B cell (primary cell): ENCODE data around the gene MCM7. TPM values are rescaled to one million over a fixed set of nuclear protein-coding genes. Genes with fewer than 3 reads are reported as not detected.
A peak's percentile ranks its signal among the peaks of the same experiment; 100 is the strongest.

Source experiments
- ATAC-seq: fragments of 200-7000 bp; cut with Tn5 transposase; one replicate; pipeline ENCODE4 v1.10.0; 2021; ENCODE audit warnings: low read depth, mild to moderate bottlenecking, moderate number of reproducible peaks, moderate library complexity
- CTCF ChIA-PET: fragments of 350-600 bp; sonication (Branson Sonifier 250); formaldehyde crosslinking; loops from one replicate; lab custom pipeline; 2021; ENCODE audit warnings: antibody characterized with exemption, inconsistent platforms; lab: Charles Lee
- POLR2A ChIA-PET: fragments of 350-600 bp; sonication (Branson Sonifier 250); formaldehyde crosslinking; loops from one replicate; lab custom pipeline; 2021; ENCODE audit warnings: antibody characterized with exemption; lab: Charles Lee
- DNase-seq: peaks from one replicate; pipeline ENCODE4 v3.0.0; 2013
- H2AFZ ChIP-seq: 2 replicates; pipeline ENCODE4 v1.6.1; 2012; ENCODE audit warnings: mild to moderate bottlenecking, low read depth, low read length; ENCODE audit not compliant: insufficient read depth, poor library complexity, severe bottlenecking
- H3K27ac ChIP-seq, 2 donors: 1 replicate in 1 of 2; 2 replicates in 1 of 2; pipeline ENCODE4 v1.5.1; 2012 to 2013; ENCODE audit warnings: low read length in 2 of 2, mild to moderate bottlenecking in 2 of 2, moderate library complexity in 1 of 2
- H3K27me3 ChIP-seq, 4 experiments: fragments of 200-600 bp in 1 of 4; sonication (generic) in 1 of 4; replicated peaks in 1 of 4; 1 replicate in 2 of 4; 2 replicates in 2 of 4; pipeline versions ENCODE4 v1.6.1 to v1.7.0; 2013 to 2016; ENCODE audit warnings: low read length in 3 of 4, mild to moderate bottlenecking in 2 of 4, mixed read lengths in 1 of 4, moderate library complexity in 1 of 4; ENCODE audit not compliant: insufficient read depth in 4 of 4, control insufficient read depth in 3 of 4; ENCODE audit errors: control extremely low read depth in 1 of 4
- H3K36me3 ChIP-seq, 2 experiments: replicated peaks in 1 of 2; 1 replicate in 1 of 2; 2 replicates in 1 of 2; pipeline versions ENCODE4 v1.6.1 to v1.7.1; 2013; ENCODE audit warnings: low read length in 1 of 2; ENCODE audit not compliant: insufficient read depth in 2 of 2, control insufficient read depth in 1 of 2; ENCODE audit errors: control extremely low read depth in 1 of 2, extremely low read depth in 1 of 2
- H3K4me1 ChIP-seq, 2 donors: fragments of 200-600 bp in 1 of 2; sonication (generic) in 1 of 2; 1 replicate in 1 of 2; 2 replicates in 1 of 2; pipeline versions ENCODE4 v1.5.1 to v1.6.1; 2013 to 2017; ENCODE audit warnings: low read length in 2 of 2; ENCODE audit not compliant: control insufficient read depth in 2 of 2, insufficient read depth in 2 of 2
- H3K4me2 ChIP-seq: replicated peaks from 2 replicates; pipeline ENCODE3; 2012; ENCODE audit warnings: mild to moderate bottlenecking, low read depth, low read length; ENCODE audit not compliant: poor library complexity, severe bottlenecking
- H3K4me3 ChIP-seq, 5 experiments: fragments of 200-600 bp in 1 of 5; sonication (generic) in 1 of 5; 1 replicate in 3 of 5; 2 replicates in 2 of 5; pipeline versions ENCODE4 v1.5.1 to v1.7.0; 2011 to 2016; ENCODE audit warnings: low read length in 4 of 5, mild to moderate bottlenecking in 4 of 5, low read depth in 2 of 5, control low read depth in 1 of 5, moderate library complexity in 1 of 5; ENCODE audit not compliant: insufficient read depth in 1 of 5; ENCODE audit errors: control extremely low read depth in 1 of 5, extremely low read depth in 1 of 5
- H3K79me2 ChIP-seq: fragments of 200-600 bp; sonication (generic); one replicate; pipeline ENCODE4 v1.6.0; 2016; ENCODE audit warnings: low read length; ENCODE audit not compliant: control insufficient read depth, insufficient read depth
- H3K9ac ChIP-seq: fragments of 200-600 bp; sonication (generic); 2 replicates; pipeline ENCODE4 v1.6.1; 2017; ENCODE audit warnings: mild to moderate bottlenecking, low read length, moderate library complexity
- H3K9me3 ChIP-seq, 3 donors: one replicate each; pipeline versions ENCODE4 v1.6.1 to v1.7.1; 2013; ENCODE audit warnings: low read length in 2 of 3; ENCODE audit not compliant: control insufficient read depth in 2 of 3, insufficient read depth in 1 of 3; ENCODE audit errors: control extremely low read depth in 1 of 3
- H4K20me1 ChIP-seq: 2 replicates; pipeline ENCODE4 v1.6.0; 2012; ENCODE audit warnings: mild to moderate bottlenecking, low read length; ENCODE audit not compliant: insufficient read depth, control insufficient read depth, poor library complexity, severe bottlenecking
- H3K27ac Mint-ChIP-seq: one replicate; pipeline ENCODE4 v1.8.0; 2021; ENCODE audit warnings: mixed read lengths
- H3K27me3 Mint-ChIP-seq: one replicate; pipeline ENCODE4 v1.8.0; 2021; ENCODE audit warnings: mixed read lengths
- H3K4me1 Mint-ChIP-seq: one replicate; pipeline ENCODE4 v1.8.0; 2021; ENCODE audit warnings: mixed read lengths
- H3K4me3 Mint-ChIP-seq: one replicate; pipeline ENCODE4 v1.8.0; 2021; ENCODE audit warnings: mixed read lengths
- H3K9me3 Mint-ChIP-seq: one replicate; pipeline ENCODE4 v1.8.0; 2022; ENCODE audit warnings: mixed read lengths; ENCODE audit not compliant: insufficient read depth
- WGBS: methylation state at CpG from one replicate; pipeline ENCODE4 v1.1.5; 2013; ENCODE audit warnings: missing lambda C conversion rate; ENCODE audit not compliant: insufficient coverage; 5-methylcytosine and 5-hydroxymethylcytosine counted together
- intact Hi-C: fragments of 100-400 bp; cut with micrococcal nuclease; formaldehyde crosslinking; loops from one replicate; pipeline ENCODE4 v1.10.0; 2022
- polyA plus RNA-seq: library from polyadenylated mRNA; depleted of rRNA; stranded (reverse); fragments of >200 nt; gene quantifications from 2 replicates; pipeline ENCODE4 v1.2.3, GENCODE V29; 2012
- total RNA-seq, 2 donors: library from RNA; stranded (reverse); fragments of 120-200 nt in 1 of 2; gene quantifications; 1 replicate in 1 of 2; 2 replicates in 1 of 2; pipeline versions ENCODE4 v1.2.3 to v1.2.4, GENCODE V29; 2013 to 2022
- TF ChIP-seq, protein P1 (sequence below): fragments of 200-600 bp; IDR thresholded peaks from one replicate; pipeline ENCODE4 v1.8.0; 2022; ENCODE audit warnings: antibody characterized with exemption, mild to moderate bottlenecking

MCM7 gene
- total and polyA plus RNA-seq, 2 donors (not counting 1 experiment from before 2014, with no cell fraction given), result 154 to 171 TPM

DNA sequence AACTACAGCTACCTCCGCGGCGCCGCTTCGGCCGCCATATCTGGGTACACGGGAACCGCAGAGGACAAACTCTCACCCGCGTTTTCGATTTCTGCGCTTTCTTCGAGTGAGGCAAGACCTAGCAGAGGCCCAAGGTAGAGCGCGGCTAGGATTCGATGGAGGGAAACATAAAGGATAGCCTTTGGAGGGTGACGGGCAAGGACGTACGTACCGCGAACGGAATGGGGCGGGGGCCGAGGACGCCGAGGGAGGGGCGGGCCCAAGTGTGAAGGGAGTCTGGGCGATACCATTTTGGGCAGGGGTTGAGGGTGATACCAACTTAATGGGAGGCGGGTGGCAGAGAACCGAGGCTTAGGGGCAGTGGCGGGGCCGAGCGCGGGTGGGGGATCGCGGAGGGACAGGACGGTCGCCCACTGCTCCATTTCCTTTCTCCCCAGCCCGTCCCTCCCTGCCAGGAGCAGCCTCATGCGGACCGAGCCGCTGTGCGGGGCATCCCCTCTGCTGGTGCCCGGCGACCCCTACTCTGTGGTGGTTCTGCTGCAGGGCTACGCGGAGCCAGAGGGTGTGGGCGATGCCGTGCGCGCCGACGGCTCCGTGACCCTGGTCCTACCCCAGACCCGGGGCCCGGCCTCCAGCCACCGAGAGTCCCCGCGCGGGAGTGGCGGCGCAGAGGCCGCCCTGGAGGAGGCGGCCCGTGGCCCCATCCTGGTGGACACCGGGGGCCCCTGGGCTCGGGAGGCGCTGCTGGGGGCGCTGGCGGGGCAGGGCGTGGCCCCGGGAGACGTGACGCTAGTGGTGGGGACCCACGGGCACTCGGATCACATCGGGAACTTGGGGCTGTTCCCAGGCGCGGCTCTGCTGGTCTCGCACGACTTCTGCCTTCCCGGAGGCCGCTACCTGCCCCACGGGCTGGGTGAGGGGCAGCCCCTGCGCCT, 26.0 kb upstream of the MCM7 start, which contains the start of gene MBLAC1:
MBLAC1 (plus strand) TSS at position 37 of the 935 bp plus-strand sequence; CDS start at position 466, 429 bp downstream.
- no peaks in the 10 kb centered on the region for H3K36me3 ChIP-seq
- intact Hi-C loops, result loop anchor here (1.0 kb wide), 7 partner anchors 8 to 301 kb away; partner anchors contain the start of genes AP4M1, CNPY4, LAMTOR4 and MCM7
- H3K4me2 ChIP-seq, result peak within 1 kb of the TSS; percentile 100
- Mint-ChIP-seq H3K4me3 (peak within 1 kb of the TSS; percentile 100), H3K9me3 (no peaks in the 10 kb centered on the region), H3K4me1 (peaks cover 31% of the 10 kb centered on the region), H3K27me3 (no peaks in the 10 kb centered on the region), H3K27ac (peak within 1 kb of the TSS; percentile 100)
- WGBS, result under 1% methylated on average over 85 of the region's 85 CpGs
- H3K27me3 ChIP-seq, result no peaks in the 10 kb centered on the region
- no peaks in the 10 kb centered on the region for H3K9me3 ChIP-seq
- H3K79me2 ChIP-seq, result peaks cover 19% of the 10 kb centered on the region
- H3K4me3 ChIP-seq, result peak within 1 kb of the TSS; percentile 54 to 84 (median 78)
- H3K27ac ChIP-seq, result peak within 1 kb of the TSS; percentile 83 to 95
- peak within 1 kb of the TSS; percentile 91 for H3K9ac ChIP-seq
- DNase-seq (peak; percentile 97), ATAC-seq (peak; percentile 83)
- POLR2A ChIA-PET, result interaction anchor here (0.7 to 2.6 kb wide), 3 partner anchors 26 to 302 kb away, joined by 3 to 37 read pairs (median 7); partner anchors contain the start of genes AP4M1 and MCM7
- H3K4me1 ChIP-seq, result peaks cover 20 to 36% of the 10 kb centered on the region in 2 donors
- peak within 1 kb of the TSS; percentile 99 for H2AFZ ChIP-seq
- CTCF ChIA-PET, result interaction anchor here (0.6 to 6.6 kb wide), 6 partner anchors 15 to 281 kb away, joined by 3 to 43 read pairs (median 10); partner anchors contain the start of genes AP4M1 and MCM7
- H4K20me1 ChIP-seq, result no peaks in the 10 kb centered on the region
- TF ChIP-seq, protein P1, sequence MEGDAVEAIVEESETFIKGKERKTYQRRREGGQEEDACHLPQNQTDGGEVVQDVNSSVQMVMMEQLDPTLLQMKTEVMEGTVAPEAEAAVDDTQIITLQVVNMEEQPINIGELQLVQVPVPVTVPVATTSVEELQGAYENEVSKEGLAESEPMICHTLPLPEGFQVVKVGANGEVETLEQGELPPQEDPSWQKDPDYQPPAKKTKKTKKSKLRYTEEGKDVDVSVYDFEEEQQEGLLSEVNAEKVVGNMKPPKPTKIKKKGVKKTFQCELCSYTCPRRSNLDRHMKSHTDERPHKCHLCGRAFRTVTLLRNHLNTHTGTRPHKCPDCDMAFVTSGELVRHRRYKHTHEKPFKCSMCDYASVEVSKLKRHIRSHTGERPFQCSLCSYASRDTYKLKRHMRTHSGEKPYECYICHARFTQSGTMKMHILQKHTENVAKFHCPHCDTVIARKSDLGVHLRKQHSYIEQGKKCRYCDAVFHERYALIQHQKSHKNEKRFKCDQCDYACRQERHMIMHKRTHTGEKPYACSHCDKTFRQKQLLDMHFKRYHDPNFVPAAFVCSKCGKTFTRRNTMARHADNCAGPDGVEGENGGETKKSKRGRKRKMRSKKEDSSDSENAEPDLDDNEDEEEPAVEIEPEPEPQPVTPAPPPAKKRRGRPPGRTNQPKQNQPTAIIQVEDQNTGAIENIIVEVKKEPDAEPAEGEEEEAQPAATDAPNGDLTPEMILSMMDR, result no peak
